Measurements from ENCODE around the gene THY1. TPM values are rescaled to one million over a fixed set of nuclear protein-coding genes. Genes with fewer than 3 reads are reported as not detected.
A peak's percentile ranks its signal among the peaks of the same experiment; 100 is the strongest.

THY1 gene
- total RNA-seq, 1 experiment from 2014 or later: 1.1 TPM

- no peak for TF ChIP-seq REST (IDR thresholded peaks at IDR 0.05; ENCODE audit: low read depth)
Measured at GRCh38 chr11:119370486-119371046, 52.4 kb downstream of the THY1 start (continued).

GRCh38 chr11:119369132-119369925 lies 53.6 kb downstream of the THY1 start:
- no peaks in the 10 kb centered on the region for H3K36me3 ChIP-seq (ENCODE audit: control insufficient read depth in 1 of 2, insufficient read depth in 2 of 2, low read length in 2 of 2)
- DNase-seq (ENCODE audit: low read depth, low spot score) (no peak), ATAC-seq (no peak)
- H3K27ac ChIP-seq (ENCODE audit: low read depth, low read length): no peak overlapping the region
- intact Hi-C loops (cut with micrococcal nuclease): no loop called here
- POLR2A ChIA-PET: no interaction called here
- TF ChIP-seq TCF7L2 (IDR thresholded peaks at IDR 0.05; ENCODE audit: borderline replicate concordance, extremely low read depth, insufficient read depth, insufficient read length) (no peak), CTCF (IDR thresholded peaks at IDR 0.05 in 2 of 3, conservative IDR thresholded peaks at IDR 0.05 in 1 of 3; ENCODE audit: borderline replicate concordance in 1 of 3, insufficient read depth in 1 of 3, low read depth in 2 of 3, low read length in 2 of 3) (no peak), FOSL1 (IDR thresholded peaks at IDR 0.05; ENCODE audit: low read depth) (no peak), ELF1 (IDR thresholded peaks at IDR 0.05; ENCODE audit: borderline replicate concordance, low read depth) (no peak), CBX3 (IDR thresholded peaks at IDR 0.05; ENCODE audit: low read depth) (no peak), POLR2A (IDR thresholded peaks at IDR 0.05; ENCODE audit: borderline replicate concordance, extremely low read depth, insufficient read depth, insufficient read length) (no peak)
- RAD21 ChIA-PET (ENCODE audit: low non-redundant PET in 1 of 2, low total read pairs in 2 of 2, uncharacterized antibody in 2 of 2, unreplicated experiment in 2 of 2): interaction anchor here (0.5 to 1.4 kb wide), 2 partner anchors 13 to 363 kb away, joined by 3 read pairs; no protein-coding TSS in a partner anchor
- H3K9me2 ChIP-seq (ENCODE audit: insufficient read depth): no peaks in the 10 kb centered on the region
- H3K27me3 ChIP-seq (ENCODE audit: insufficient read depth, low read length): peaks cover 5% of the 10 kb centered on the region; the same call in 1 of the 2 replicates
- no peak overlapping the region for H3K4me3 ChIP-seq (replicated peaks in 1 of 2; ENCODE audit: low read depth in 1 of 2, low read length in 2 of 2)
- no TSS peak for BruUV-seq (replicated peaks)
- CTCF ChIA-PET: interaction anchor here (1.0 to 3.4 kb wide), 5 partner anchors 11 to 105 kb away, joined by 3 to 24 read pairs (median 7); partner anchors contain the start of gene USP2
- no peaks in the 10 kb centered on the region for H3K9me3 ChIP-seq (ENCODE audit: control insufficient read depth in 1 of 2, insufficient read depth in 1 of 2, low read depth in 1 of 2, low read length in 2 of 2)
- H3K4me2 ChIP-seq (ENCODE audit: low read length): peak overlapping the region; percentile 54
- no peak overlapping the region for H2AFZ ChIP-seq (ENCODE audit: low read depth, low read length, poor library complexity, severe bottlenecking)
- no peak overlapping the region for H3K9ac ChIP-seq (ENCODE audit: low read length)
- no peaks in the 10 kb centered on the region for H3K79me2 ChIP-seq (ENCODE audit: insufficient read depth, low read length)
- no peaks in the 10 kb centered on the region for H4K20me1 ChIP-seq (ENCODE audit: insufficient read depth)
- H3K4me1 ChIP-seq (ENCODE audit: control insufficient read depth in 1 of 2, insufficient read depth in 2 of 2, low read length in 2 of 2): peaks cover 37 to 48% of the 10 kb centered on the region in 2 experiments
